K562 (cell line): ENCODE measurements around the gene ZPR1. TPM values are rescaled to one million over a fixed set of nuclear protein-coding genes. Genes with fewer than 3 reads are reported as not detected.
A peak's percentile ranks its signal among the peaks of the same experiment; 100 is the strongest.

Experiments used
- ARID1B ChIP-seq: fragments of 450-650 bp; IDR thresholded peaks from 2 replicates; pipeline ENCODE4 v1.6.1; 2016; ENCODE audit warnings: antibody characterized with exemption, mild to moderate bottlenecking, inconsistent platforms
- ARNT ChIP-seq, 2 experiments: fragments of 450-650 bp; IDR thresholded peaks; 2 replicates each; pipeline ENCODE4 v1.6.1; 2016; ENCODE audit warnings: mild to moderate bottlenecking in 1 of 2
- ATF1 ChIP-seq, 2 experiments: fragments of 450-650 bp in 1 of 2; IDR thresholded peaks; 2 replicates each; pipeline ENCODE4 v1.6.1; 2016; ENCODE audit warnings: missing compliant biosample characterization in 1 of 2, missing genetic modification characterization in 1 of 2
- CBX1 ChIP-seq: sonication (generic); IDR thresholded peaks from 2 replicates; pipeline ENCODE4 v1.6.1; 2016; ENCODE audit warnings: antibody characterized with exemption, low read depth, mild to moderate bottlenecking
- ETV5 ChIP-seq: sonication (generic); formaldehyde crosslinking; IDR thresholded peaks from 2 replicates; pipeline ENCODE4 v1.4.0; 2020; ENCODE audit warnings: low read depth, mild to moderate bottlenecking, missing genetic modification reagents
- EZH2 ChIP-seq: IDR thresholded peaks from 2 replicates; pipeline ENCODE4 v1.6.1; 2012; ENCODE audit warnings: low read depth, mild to moderate bottlenecking, inconsistent platforms, low read length, borderline replicate concordance
- HCFC1 ChIP-seq: IDR thresholded peaks from 2 replicates; pipeline ENCODE4 v1.6.1; 2012; ENCODE audit warnings: low read depth, low read length, improper control_type of control experiment
- HDAC2 ChIP-seq: fragments of 450-650 bp; IDR thresholded peaks from 2 replicates; pipeline ENCODE4 v1.6.1; 2016; ENCODE audit warnings: mild to moderate bottlenecking
- HMG20A ChIP-seq: fragments of 450-650 bp; formaldehyde crosslinking; conservative IDR thresholded peaks from 2 replicates; pipeline ENCODE4 v1.4.0; 2020; ENCODE audit warnings: mild to moderate bottlenecking, mixed read lengths
- JUND ChIP-seq, 2 experiments: IDR thresholded peaks; 2 replicates in 1 of 2; 3 replicates in 1 of 2; pipeline ENCODE4 v1.6.1; 2011; ENCODE audit warnings: borderline replicate concordance in 2 of 2, low read depth in 2 of 2, low read length in 2 of 2, improper control_type of control experiment in 1 of 2, missing biosample characterization in 1 of 2, missing genetic modification characterization in 1 of 2, missing genetic modification reagents in 1 of 2
- KAT2B ChIP-seq: IDR thresholded peaks from one replicate; pipeline ENCODE4 v1.6.1; 2012; ENCODE audit warnings: low read depth, mild to moderate bottlenecking, control low read depth, inconsistent platforms, low read length, moderate library complexity
- KDM5B ChIP-seq: fragments of 200-600 bp; sonication (generic); IDR thresholded peaks from 2 replicates; pipeline ENCODE4 v1.6.1; 2012; ENCODE audit warnings: low read depth, mild to moderate bottlenecking, moderate library complexity, low read length, control low read depth, inconsistent platforms; ENCODE audit not compliant: insufficient replicate concordance
- MAZ ChIP-seq, 2 experiments: fragments of 450-650 bp in 1 of 2; sonication (generic) in 1 of 2; formaldehyde crosslinking; IDR thresholded peaks in 1 of 2; conservative IDR thresholded peaks in 1 of 2; 2 replicates each; pipeline versions ENCODE4 v1.4.0 to v1.5.0; 2020; ENCODE audit warnings: mild to moderate bottlenecking in 1 of 2, missing genetic modification reagents in 1 of 2
- MBD2 ChIP-seq: sonication (generic); IDR thresholded peaks from 2 replicates; pipeline ENCODE4 v1.6.1; 2016; ENCODE audit warnings: low read depth, borderline replicate concordance
- NRF1 ChIP-seq, 2 experiments: fragments of 450-650 bp; IDR thresholded peaks in 1 of 2; conservative IDR thresholded peaks in 1 of 2; 2 replicates each; pipeline ENCODE4 v1.6.1; 2014; ENCODE audit warnings: mild to moderate bottlenecking in 2 of 2
- SMAD2 ChIP-seq: fragments of 150-350 bp; IDR thresholded peaks from 2 replicates; pipeline ENCODE4 v1.6.1; 2014; ENCODE audit warnings: low read depth, mild to moderate bottlenecking, low read length
- SRSF3 ChIP-seq: fragments of 200-400 bp; formaldehyde crosslinking; IDR thresholded peaks from 2 replicates; pipeline ENCODE4 v1.6.1; 2016; ENCODE audit warnings: mild to moderate bottlenecking, low read length, moderate library complexity; ENCODE audit not compliant: insufficient read depth
- TAF1 ChIP-seq: IDR thresholded peaks from 2 replicates; pipeline ENCODE4 v1.6.1; 2011; ENCODE audit warnings: mild to moderate bottlenecking, low read length, moderate library complexity; ENCODE audit not compliant: insufficient read depth, control insufficient read depth, severe bottlenecking; ENCODE audit errors: extremely low read depth
- THRA ChIP-seq: fragments of 450-650 bp; IDR thresholded peaks from 2 replicates; pipeline ENCODE4 v1.6.1; 2017; ENCODE audit warnings: mild to moderate bottlenecking, moderate library complexity
- YY1 ChIP-seq, 3 experiments: IDR thresholded peaks; 2 replicates each; pipeline ENCODE4 v1.6.1; 2011; ENCODE audit warnings: low read length in 2 of 3, mild to moderate bottlenecking in 2 of 3, moderate library complexity in 2 of 3, borderline replicate concordance in 1 of 3, control low read depth in 1 of 3, low read depth in 1 of 3; ENCODE audit not compliant: insufficient read depth in 3 of 3, insufficient replicate concordance in 2 of 3, control insufficient read depth in 1 of 3, insufficient read length in 1 of 3; ENCODE audit errors: extremely low read depth in 1 of 3
- ZBTB1 ChIP-seq: sonication (generic); formaldehyde crosslinking; IDR thresholded peaks from 2 replicates; pipeline ENCODE4 v1.8.1; 2023; ENCODE audit warnings: missing genetic modification reagents, low read depth, mild to moderate bottlenecking, borderline replicate concordance
- ZBTB12 ChIP-seq: fragments of 250-450 bp; sonication (Bioruptor Pico); IDR thresholded peaks from 2 replicates; pipeline ENCODE4 v1.4.0; 2020
- ZNF436 ChIP-seq: fragments of 250-450, 450-650 bp; sonication (Bioruptor Pico); formaldehyde crosslinking; IDR thresholded peaks from 2 replicates; pipeline ENCODE4 v1.7.0; 2020; ENCODE audit warnings: mild to moderate bottlenecking
- polyA plus RNA-seq, 8 experiments: library from polyadenylated mRNA; depleted of rRNA in 4 of 8; stranded (reverse) in 5 of 8; unstranded in 3 of 8; fragments of >200 nt; fragmentation: Nextera tagmentation in 2 of 8; fragmentation: Illumina TruSeq in 1 of 8; extraction: Ambion mirVana in 2 of 8; extraction: Trizol in 1 of 8; gene quantifications; 2 replicates each; pipeline versions ENCODE4 v1.2.1 to v1.2.3, GENCODE V29; 2011 to 2014; ENCODE audit warnings: inconsistent platforms in 1 of 8, missing spikeins in 1 of 8
- total RNA-seq, 7 experiments: library from RNA; depleted of rRNA in 6 of 7; stranded (reverse); fragments of >200 nt in 6 of 7; fragmentation: Illumina TruSeq in 2 of 7; extraction: Trizol in 2 of 7; gene quantifications; 2 replicates each; pipeline versions ENCODE4 v1.2.1 to v1.2.3, GENCODE V29; 2011 to 2021; ENCODE audit warnings: low replicate concordance in 1 of 7

ZPR1 gene
- total and polyA plus RNA-seq, 9 of the 15 experiments (the other 6 are each of a cell fraction or from before 2014, with no cell fraction given): 13.0 to 120 (median 83.8) TPM

DNA sequence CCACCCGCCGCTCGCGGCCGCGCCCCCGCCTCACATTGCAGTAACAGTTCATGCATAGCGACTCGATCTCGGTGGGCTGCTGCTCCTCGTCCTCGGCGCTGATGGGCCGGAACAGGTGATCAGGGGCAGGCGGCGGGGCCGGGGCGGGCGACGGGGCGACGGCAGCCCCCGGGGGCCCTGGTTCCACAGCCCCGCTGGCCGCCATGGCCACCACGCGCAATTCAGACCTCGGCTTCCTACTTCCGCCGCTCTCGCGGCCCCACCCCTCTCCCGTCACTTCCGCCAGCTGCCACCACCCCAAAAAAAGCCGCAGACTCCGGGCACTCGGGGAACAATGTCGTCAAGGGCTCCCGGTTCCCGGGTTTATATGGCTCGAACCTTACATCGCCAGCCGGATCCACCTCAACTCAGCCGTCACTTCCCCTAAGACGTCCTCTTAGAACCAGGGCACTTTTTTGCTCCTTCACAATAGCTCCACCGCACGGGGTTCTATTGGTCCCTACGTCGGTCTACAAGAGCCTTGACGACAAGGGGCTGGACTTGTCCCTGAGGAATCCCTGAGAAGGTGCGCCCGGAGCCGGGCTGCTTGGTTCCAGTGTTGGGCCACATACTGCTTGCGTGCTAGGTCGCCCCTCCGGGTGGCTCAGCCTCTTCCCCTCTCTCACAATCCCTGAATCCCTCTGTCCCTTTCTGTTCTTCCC is at the start of gene ZPR1 (continued):
- peak; percentile 62 to 95 (median 85) for TF ChIP-seq YY1 (IDR thresholded peaks at IDR 0.05; ENCODE audit: borderline replicate concordance in 1 of 3, control insufficient read depth in 1 of 3, extremely low read depth in 1 of 3, insufficient read depth in 3 of 3, insufficient read length in 1 of 3, insufficient replicate concordance in 2 of 3, low read depth in 1 of 3, low read length in 2 of 3)
- no peak for TF ChIP-seq THRA
- TF ChIP-seq HMG20A: no peak
- TF ChIP-seq ARNT (IDR thresholded peaks at IDR 0.05): no peak
- no peak for TF ChIP-seq SRSF3
- no peak for TF ChIP-seq CBX1
- TF ChIP-seq KDM5B: peak; percentile 75
- TF ChIP-seq ATF1 (CRISPR knock-in tag; IDR thresholded peaks at IDR 0.05): no peak
- peak; percentile 92 for TF ChIP-seq ATF1 (tag; IDR thresholded peaks at IDR 0.05)
- no peak for TF ChIP-seq EZH2
- TF ChIP-seq HCFC1: peak; percentile 56
- 0 out of 2 replicates have a peak, but pooled peaks have one; percentile 20 for TF ChIP-seq ARID1B
- no peak for TF ChIP-seq HDAC2
- TF ChIP-seq KAT2B: no peak
- TF ChIP-seq MAZ (CRISPR knock-in tag; conservative IDR thresholded peaks at IDR 0.05 in 1 of 2, IDR thresholded peaks at IDR 0.05 in 1 of 2): peak; percentile 48 to 64; a peak in 3 of 4 replicates
- peak; percentile 24; the same call in 1 of the 2 replicates for TF ChIP-seq ETV5 (CRISPR knock-in tag)
- TF ChIP-seq JUND (IDR thresholded peaks at IDR 0.05; ENCODE audit: borderline replicate concordance, low read depth, low read length): peak; percentile 37; the same call in 1 of the 2 replicates
- no peak for TF ChIP-seq JUND (tag; IDR thresholded peaks at IDR 0.05; ENCODE audit: borderline replicate concordance, low read depth, low read length)
- peak; percentile 87 for TF ChIP-seq ZBTB12
- peak in 1 of 2 experiments; percentile 39; a peak in 3 of 4 replicates for TF ChIP-seq NRF1 (conservative IDR thresholded peaks at IDR 0.05 in 1 of 2, IDR thresholded peaks at IDR 0.05 in 1 of 2)
- TF ChIP-seq ZNF436 (CRISPR knock-in tag): no peak
- peak; percentile 54; the same call in 1 of the 2 replicates for TF ChIP-seq MBD2
- no peak for TF ChIP-seq SMAD2
- 0 out of 2 replicates have a peak, but pooled peaks have one; percentile 26 for TF ChIP-seq ZBTB1 (CRISPR knock-in tag)
- peak; percentile 48 for TF ChIP-seq TAF1
